Liver (tissue), 3 donors: Measurements from ENCODE around the gene RPS6KA2.

ENCODE experiments used
- ATF3 ChIP-seq: IDR thresholded peaks from 2 replicates; pipeline ENCODE4 v1.6.1; 2016; ENCODE audit warnings: antibody characterized with exemption
- EGR1 ChIP-seq, 2 donors: IDR thresholded peaks; 2 replicates each; pipeline ENCODE4 v1.6.1; 2016 to 2018; ENCODE audit warnings: antibody characterized with exemption in 2 of 2, low read depth in 2 of 2
- GABPA ChIP-seq, 2 donors: IDR thresholded peaks in 1 of 2; conservative IDR thresholded peaks in 1 of 2; 2 replicates each; pipeline ENCODE4 v1.6.1; 2016; ENCODE audit warnings: antibody characterized with exemption in 2 of 2, mild to moderate bottlenecking in 1 of 2, moderate library complexity in 1 of 2
- HNF4G ChIP-seq: IDR thresholded peaks from 2 replicates; pipeline ENCODE4 v1.6.1; 2016; ENCODE audit warnings: antibody characterized with exemption
- JUND ChIP-seq, 2 donors: IDR thresholded peaks; 2 replicates each; pipeline ENCODE4 v1.6.1; 2016; ENCODE audit warnings: antibody characterized with exemption in 2 of 2
- RAD21 ChIP-seq, 2 donors: IDR thresholded peaks; 2 replicates each; pipeline ENCODE4 v1.6.1; 2016; ENCODE audit warnings: antibody characterized with exemption in 2 of 2, mild to moderate bottlenecking in 2 of 2
- REST ChIP-seq: IDR thresholded peaks from 2 replicates; pipeline ENCODE4 v1.6.1; 2016; ENCODE audit warnings: antibody characterized with exemption, mild to moderate bottlenecking
- TAF1 ChIP-seq: conservative IDR thresholded peaks from 2 replicates; pipeline ENCODE4 v1.6.1; 2016; ENCODE audit warnings: antibody characterized with exemption, mild to moderate bottlenecking
- YY1 ChIP-seq: IDR thresholded peaks from 2 replicates; pipeline ENCODE4 v1.6.1; 2016; ENCODE audit warnings: antibody characterized with exemption, mild to moderate bottlenecking
- TF ChIP-seq, protein P1 (sequence below): IDR thresholded peaks from 2 replicates; pipeline ENCODE4 v1.6.1; 2016; ENCODE audit warnings: antibody characterized with exemption
- TF ChIP-seq, protein P2 (sequence below): fragments of 150-350 bp; IDR thresholded peaks from 2 replicates; pipeline ENCODE4 v1.5.1; 2017; ENCODE audit warnings: improper control_type of control experiment, low read depth, low read length; ENCODE audit not compliant: missing input control
- donor health status: healthy.
- donor health status: healthy.

DNA sequence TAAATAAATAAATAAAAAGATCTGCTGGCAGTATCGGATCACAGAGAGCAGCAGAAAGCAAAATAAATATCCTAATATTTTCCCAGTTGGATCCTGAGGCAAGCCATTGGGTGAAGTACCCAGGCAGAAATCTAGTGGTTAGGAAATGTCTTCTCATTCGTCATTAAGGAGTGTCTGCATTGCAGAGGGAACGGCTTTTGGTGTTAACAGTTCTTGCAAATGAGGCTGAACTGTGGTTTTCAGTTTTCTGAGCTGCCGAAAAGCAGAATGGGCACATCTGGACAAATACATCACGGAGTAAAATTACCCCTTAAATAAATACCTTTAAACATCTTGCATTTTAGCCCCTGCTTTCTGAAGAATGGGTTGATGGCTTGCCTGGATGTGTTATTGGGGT is 162.1 kb downstream of the RPS6KA2 start:
- TF ChIP-seq GABPA (IDR thresholded peaks at IDR 0.05 in 1 of 2, conservative IDR thresholded peaks at IDR 0.05 in 1 of 2) = no peak
- TF ChIP-seq, protein P1, sequence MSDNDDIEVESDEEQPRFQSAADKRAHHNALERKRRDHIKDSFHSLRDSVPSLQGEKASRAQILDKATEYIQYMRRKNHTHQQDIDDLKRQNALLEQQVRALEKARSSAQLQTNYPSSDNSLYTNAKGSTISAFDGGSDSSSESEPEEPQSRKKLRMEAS = no peak
- TF ChIP-seq, protein P2, sequence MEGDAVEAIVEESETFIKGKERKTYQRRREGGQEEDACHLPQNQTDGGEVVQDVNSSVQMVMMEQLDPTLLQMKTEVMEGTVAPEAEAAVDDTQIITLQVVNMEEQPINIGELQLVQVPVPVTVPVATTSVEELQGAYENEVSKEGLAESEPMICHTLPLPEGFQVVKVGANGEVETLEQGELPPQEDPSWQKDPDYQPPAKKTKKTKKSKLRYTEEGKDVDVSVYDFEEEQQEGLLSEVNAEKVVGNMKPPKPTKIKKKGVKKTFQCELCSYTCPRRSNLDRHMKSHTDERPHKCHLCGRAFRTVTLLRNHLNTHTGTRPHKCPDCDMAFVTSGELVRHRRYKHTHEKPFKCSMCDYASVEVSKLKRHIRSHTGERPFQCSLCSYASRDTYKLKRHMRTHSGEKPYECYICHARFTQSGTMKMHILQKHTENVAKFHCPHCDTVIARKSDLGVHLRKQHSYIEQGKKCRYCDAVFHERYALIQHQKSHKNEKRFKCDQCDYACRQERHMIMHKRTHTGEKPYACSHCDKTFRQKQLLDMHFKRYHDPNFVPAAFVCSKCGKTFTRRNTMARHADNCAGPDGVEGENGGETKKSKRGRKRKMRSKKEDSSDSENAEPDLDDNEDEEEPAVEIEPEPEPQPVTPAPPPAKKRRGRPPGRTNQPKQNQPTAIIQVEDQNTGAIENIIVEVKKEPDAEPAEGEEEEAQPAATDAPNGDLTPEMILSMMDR = no peak
- no peak for TF ChIP-seq RAD21 (IDR thresholded peaks at IDR 0.05)
- TF ChIP-seq REST = no peak
- TF ChIP-seq JUND (IDR thresholded peaks at IDR 0.05) = no peak
- TF ChIP-seq TAF1 = no peak
- no peak for TF ChIP-seq ATF3
- no peak for TF ChIP-seq EGR1 (IDR thresholded peaks at IDR 0.05; ENCODE audit: low read depth in 2 of 2)
- no peak for TF ChIP-seq HNF4G
- TF ChIP-seq YY1 = no peak
